Fibroblast of the conjunctiva (primary cell): ENCODE data around the gene SREBF1.
A peak's percentile ranks its signal among the peaks of the same experiment; 100 is the strongest.

ENCODE experiments used
- DNase-seq: peaks from one replicate; pipeline ENCODE4 v3.0.0-alpha.2; 2010; ENCODE audit warnings: low read depth

SREBF1 gene

DNA sequence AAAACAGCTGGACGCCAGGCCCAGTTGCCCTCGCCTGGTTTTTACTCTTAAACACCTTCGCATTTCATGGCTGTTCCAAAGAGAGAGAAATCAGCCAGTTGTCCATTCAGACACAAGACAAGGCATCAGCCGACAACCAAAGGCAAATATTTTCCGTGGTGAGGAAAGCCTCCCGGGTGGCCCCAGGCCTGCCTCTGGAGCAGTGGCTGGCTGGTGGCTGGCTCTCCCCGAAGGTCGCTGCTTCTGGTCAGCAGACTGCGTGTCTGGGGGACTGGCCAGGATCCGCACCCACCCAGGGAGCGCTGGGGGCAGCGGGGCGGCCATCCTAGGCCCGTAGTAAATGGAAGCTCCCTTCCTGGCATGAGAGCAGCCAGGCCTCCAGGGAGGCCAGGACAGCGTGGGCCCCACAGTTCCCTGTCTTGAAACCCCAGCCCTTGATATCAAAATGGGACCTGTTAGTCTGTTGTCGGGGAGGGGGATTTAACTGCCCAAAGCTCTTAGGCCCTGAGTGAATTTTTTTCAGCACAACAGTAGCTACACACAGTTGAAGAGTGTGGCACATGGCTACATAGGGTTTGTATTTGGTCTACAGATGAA is 57.7 kb downstream of the SREBF1 start:
- DNase-seq = no peak

DNA sequence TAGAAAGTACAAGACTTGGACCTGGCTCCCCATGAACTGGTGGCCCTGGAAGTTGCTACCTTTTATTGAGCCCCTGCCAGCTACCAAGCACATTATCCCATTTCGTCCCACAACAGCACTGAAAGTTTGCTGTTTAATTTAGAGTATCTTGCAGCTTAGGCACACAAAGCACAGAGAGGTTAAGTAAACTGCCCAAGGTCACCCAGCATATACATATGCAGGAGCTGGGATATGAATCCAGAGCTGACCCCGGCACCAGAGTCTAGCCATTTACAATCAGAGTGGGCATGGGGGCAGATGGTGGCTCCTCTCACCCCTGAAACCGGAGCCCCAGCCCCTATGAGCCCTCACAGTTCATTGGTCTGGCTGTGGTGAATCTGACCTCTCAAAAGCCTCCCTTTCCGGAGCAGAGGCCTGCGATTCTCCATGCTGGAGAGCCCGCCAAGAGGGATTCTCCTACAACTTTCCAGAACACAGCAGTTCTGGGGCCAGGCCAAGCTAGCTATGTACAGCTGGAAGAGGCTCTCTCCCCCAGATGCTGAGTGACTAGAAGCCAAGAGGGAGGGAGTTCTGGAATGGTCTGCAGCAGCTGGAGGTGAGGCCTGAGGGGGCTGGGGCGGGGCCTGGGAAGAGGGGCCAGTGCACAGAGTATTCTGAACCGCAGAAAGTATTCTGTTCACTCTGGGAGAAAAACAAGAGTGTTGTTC is 58.3 kb downstream of the SREBF1 start:
- DNase-seq = peak; percentile 82

DNA sequence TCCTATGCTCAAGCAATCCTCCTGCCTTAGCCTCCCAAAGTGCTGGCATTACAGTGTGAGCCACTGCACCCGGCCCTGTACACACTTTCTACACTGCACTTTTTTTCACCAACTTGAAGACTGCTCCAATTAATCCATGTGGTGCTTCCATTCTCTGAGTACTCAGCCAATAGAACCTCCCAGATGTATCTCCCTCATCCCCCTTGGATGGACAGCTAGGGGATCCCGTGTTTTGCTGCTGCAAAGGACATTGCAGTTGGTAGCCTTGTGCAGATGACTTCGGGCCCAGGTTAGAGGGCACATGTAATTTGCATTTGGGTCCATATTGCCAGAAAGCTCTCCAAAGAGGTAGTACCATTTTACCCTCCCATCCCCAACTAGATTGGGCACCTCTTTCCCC is 59.9 kb downstream of the SREBF1 start:
- DNase-seq = no peak

DNA sequence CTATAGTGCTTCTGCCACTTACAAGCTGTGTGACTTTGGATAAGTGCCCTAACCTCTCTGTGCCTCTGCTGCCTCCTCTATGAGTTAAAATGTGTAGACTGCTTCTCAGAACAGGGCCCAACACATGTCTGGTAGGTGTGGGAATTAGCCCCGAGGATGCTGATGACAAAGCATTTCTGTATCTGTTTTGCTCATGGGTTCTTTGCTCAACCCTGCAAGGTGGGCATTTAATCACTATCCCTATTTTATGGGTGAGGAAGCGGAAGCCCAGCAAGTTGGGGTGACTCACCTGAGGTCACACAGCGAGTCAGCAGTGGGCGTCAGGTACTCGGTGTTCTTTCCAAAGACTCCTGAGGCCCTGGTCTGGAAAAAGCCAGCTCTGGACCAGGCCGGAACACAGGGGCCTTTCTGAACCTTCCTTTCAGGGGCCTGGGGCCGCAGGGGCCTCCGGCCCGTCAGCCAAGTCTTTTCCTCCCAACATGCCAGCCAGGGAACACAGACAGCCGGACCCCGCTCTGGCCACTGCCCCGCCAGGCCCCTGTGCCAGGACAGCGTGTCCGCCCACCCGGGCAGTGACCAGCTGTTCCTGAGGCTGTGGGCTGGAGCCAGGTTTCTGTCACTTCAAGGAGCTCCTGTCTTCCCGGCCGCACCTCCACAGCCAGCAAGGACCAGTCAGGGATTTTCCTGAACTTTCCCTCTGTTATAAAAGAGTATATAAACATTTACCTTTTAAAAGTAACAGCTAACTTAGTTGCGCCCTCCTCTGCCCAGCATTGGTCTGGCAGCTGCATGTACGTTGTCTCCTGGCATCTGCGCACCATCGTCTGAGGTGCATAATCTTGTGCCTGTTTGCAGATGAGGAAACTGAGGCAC is 62.5 kb downstream of the SREBF1 start:
- no peak for DNase-seq

DNA sequence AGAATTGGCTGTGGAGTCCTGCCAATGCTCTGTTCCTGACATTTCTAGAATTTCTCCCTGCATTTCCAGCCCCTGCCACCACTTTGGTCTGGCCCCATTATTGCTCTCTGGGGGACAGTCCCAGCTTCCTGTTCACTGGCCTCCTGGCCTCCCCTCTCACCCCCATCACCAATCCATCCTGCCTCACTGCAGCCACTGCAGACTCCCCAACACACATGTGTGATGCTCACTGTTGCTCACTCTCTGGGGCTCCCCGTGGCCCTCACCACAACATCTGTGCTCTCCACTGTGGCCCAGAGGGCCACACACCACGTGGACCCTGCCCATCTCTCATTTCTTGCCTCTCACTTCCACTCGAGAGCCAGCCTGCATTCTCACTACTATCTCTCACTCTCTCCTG is 64.6 kb downstream of the SREBF1 start:
- no peak for DNase-seq

DNA sequence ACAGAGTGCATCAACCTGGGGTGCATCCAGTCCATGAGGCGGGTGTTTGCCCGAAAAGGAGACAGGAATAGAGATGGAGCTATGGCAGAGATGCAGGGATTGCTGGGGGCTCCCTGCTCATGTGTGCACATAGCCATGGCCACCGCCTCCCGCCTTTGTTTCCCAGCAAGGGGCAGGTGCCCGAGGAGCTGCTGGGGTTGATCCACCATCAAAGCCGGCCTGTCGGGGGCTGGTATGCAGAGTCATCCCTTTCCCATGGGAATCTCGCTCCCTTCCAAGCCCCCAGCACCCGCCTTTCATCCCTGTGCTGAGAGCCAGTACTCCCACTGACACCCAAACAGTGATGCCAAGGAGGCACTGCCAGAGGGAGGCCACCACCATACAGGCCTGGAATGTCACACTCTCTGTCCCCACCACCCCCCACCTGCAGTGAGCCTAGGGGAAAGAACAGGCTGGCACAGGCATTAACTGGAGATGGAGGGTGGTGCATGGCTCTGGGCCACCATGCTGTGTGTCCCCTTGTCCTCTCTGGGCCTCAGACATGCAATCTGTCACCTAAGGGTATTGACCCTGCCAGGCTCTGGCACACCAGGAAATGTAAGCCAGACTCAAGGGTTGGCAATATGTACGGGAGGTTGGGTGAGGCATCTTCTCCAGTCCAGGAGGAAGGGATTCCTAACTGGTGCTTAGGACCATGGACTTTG is 65.1 kb downstream of the SREBF1 start:
- no peak for DNase-seq

DNA sequence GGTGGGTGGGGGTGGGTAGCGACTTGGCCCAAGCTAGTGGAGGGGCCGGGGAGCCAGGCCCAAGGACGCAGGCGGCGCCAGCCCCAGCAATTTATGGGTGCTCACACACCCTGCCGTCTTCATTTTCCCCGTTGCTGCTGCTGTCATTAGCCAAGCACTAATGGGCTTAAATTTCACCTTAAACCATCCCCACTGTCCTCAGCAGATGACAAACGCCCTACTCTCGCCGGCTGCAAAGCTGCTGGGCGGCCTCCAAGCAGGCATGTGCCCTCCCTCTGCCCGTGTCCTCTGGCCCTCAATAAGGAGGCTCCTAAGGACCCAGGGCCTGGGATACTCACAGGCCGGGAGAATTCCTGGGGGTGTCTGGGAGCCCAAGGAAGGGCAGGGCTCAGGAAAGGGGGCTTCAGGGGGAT is 66.1 kb downstream of the SREBF1 start:
- no peak for DNase-seq

DNA sequence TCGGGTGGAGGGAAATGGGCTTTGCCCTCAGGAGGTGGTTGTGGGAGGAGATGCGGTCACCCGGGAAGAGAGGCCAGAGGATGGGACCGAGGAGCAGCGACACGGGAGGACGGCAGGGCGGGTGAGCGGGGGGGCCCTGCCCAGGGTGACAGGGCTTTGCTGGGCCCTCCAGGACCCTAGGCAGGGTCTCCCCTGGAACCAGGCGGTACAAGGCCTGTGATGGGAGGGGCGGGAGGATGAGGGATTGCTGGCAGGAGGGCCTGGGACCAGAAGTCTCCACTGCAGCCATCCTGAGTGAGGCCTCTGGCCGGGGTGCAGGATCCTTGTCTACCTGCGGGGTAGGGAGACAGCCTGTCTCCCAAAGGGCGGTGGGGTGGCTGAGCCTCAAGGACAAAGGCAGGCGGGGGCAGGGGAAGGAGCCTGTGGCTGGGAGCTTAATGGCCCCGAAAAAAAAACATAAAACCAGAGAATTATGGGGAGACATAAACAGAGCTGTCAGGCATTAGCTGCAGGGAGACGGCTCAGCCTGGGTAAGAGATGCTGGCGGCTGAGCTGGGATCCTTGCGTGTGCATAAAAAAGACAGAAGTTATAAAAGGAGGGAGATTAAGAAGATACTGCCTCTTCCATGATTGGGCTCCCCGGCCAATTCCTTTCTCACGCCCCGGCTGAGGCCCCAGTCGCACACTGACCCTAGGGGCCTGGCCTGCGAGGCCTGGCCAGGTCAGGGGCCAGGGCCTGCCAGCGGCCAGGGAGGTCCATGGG is 66.7 kb downstream of the SREBF1 start:
- DNase-seq = no peak

DNA sequence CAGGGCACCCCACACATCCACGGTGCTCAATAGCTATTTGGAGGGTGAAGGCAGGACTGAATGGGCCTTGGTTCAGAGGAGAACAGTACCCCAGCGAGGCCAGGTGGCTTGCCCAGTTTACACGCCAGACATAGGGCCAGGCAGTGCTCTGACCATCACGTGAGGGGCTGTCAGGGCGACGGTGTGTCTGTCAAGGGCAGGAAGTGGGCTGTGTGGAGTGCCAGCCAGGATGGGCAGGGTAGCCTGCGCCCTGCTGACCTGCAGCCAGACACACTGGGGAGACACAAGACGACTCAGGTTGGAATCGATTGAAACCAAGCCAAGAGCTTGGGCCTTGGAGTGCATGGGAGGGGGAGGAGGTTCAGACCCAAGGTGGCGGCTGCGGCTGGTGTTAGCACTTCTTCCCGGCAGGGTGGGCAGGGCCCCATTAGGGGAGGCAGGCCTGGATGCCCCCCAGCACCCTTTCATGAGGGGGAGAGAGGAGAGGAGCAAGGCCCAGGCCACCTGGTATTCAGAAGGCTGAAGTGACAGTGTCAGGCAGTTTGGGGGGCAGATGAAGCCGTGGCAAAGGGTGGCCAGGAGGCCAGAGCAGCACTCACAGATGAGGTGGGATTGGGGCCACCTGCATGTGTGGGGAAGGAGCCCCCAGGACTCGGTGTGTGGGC is 68.2 kb downstream of the SREBF1 start:
- no peak for DNase-seq

DNA sequence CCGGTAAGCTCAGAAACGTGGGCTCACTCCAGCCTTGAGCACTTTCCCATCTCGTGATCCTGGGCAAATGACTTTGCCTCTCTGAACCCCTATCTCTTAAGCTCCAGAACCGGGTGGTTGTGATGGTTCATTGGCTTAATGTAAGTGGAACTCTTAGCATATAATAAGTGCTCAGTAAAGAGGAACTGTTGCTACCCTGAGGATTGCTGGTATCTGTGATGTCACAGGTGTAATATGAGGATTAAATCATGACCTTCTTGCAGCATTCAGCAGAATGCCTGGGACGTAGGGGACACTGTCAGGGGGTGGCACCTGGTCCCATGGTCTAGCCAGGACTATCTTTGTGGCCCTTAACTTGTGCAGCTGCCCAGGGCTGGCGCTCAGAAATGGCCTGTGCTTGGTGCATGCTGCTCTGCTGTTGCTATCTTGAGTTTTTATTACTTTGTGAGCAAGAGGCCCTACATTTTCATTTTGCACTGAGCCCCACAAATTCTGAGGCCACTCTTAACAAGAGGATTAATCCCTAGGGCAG is 68.8 kb downstream of the SREBF1 start:
- DNase-seq = no peak

DNA sequence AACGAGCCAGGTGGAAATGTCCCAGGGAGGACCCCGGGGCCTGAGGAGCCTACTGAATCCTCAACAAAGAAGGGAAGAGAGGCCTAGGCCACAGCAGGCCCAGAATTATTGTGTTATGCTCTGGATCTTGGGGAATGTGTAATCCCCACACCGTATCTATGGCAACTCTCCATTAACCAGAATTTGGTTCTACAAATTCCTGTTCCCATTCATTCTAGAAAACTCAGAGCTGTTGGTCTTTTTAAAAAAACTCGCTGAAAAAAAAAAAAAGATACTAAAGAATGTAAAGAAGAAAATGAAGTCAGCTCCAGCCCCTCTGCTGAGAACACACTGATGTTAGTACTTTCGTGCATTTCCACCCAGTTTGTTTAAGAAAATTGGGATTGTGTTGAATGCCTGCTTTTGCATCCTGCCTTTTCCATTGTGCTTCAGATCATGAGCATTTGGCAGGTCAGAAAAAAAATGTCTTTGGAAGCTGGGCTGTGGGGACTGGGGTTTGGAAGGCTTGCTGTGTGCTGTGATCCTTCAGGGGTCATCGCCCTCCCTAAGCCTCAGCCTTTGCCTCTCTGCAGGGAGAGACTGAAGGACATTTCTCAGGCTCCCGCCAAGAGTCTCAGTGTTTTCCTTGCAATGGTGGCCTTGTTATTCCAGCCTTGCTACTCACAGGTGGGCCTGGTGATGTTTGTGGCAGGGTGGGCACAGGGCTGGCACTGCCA is 69.5 kb downstream of the SREBF1 start:
- DNase-seq = no peak

DNA sequence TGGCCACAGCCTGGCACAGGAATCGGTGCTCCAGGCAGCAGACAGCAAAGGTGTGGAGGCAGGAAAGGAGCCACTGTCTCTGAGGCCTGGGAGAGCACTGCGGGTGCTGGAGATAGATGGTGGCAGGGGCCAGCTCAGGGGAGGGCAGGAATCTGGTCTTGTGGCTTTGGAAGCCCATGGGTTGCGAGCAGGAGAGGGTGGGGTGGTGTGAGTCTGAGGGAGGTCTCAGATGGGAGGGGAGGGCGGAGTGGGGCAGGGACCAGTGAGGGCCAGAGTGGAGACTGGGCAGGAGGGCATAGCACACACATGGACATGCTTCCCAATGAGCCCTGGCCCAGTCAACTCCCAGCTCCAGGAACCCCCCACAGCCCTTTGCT is 70.1 kb downstream of the SREBF1 start:
- DNase-seq = no peak

DNA sequence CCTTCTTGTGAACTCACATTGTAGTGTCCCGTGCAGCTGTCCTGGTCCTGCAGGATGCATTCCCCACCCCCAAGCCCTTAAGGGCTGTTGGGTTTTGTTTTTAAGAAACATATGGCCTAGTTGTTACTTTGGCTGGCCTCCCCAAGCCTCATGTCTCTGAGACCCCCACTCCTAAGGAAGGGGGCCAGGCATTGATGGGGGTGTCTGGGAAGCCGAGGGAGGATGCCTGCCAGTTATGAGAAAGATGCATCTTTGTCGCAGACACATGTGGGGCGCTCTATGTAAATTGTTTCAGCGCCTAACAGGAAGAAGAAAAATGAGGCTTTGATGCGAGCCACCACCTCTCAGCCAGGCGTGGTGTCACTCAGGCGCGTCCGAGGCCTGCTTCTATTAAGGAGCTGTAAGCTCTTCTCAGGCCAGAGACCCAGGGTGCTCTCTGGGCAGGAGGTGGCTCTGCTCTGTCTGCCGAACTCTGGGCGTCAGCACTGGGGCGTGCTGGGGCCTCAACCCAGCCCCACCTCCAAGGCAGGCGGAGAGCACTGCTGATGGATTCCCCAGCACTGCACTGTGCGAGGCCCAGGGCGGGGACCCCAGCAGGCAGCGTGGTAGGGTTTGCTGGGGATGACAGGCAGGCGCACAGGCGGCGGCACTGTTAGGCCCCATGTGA is 70.6 kb downstream of the SREBF1 start:
- DNase-seq = no peak

DNA sequence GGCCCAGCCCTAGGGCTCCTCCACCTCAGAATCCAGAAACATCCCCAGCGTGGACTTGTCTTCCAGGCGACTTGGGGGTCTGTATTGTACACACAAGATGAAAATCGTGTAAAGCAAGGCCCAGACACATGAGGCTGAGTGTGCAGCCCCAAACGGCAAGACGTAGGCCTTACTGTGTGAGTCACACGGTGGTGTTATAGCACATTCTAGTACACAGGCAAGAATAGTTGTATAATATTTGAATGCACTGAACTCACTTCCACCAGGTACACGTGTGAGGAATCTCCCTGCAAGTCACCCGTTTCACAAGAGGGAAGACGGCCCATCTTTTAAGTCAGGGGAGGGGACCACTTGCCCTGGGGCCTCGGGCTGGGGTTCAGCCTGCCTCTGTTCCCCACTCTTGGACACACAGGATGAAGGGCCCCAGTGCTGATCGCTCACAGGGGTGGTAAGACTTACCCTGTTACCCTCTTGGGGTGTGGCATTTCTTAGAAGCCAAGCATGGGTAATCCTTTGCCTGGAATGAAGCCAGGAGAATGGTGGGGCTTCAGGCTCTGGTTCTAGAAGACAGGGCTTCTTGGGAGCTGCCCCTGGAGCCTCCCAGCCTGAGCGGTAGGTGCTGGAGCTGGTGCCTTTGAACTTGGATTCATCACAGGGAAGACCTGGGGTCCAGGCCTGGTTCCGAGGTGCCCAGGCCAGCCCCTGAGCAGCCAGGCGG is 71.3 kb downstream of the SREBF1 start:
- DNase-seq = no peak

DNA sequence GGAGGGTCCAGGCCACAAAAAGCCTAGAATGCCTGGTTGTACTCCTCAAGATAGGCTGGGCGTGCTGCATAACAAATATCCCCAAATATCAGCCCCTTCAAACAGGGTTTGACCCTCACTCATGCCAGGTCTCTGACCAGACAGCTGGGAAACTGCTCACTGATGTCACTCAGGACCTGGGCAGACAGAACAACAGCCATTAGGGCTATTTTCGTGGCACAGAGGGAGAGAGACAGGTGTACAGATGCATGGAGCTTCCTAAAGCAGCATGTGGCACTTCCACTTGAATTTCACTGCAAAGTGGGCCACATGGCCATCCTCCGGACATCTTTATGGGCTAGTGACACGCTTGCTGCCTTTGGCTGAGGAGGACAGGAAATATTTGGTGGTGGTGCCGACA is 73.1 kb downstream of the SREBF1 start:
- DNase-seq = no peak

DNA sequence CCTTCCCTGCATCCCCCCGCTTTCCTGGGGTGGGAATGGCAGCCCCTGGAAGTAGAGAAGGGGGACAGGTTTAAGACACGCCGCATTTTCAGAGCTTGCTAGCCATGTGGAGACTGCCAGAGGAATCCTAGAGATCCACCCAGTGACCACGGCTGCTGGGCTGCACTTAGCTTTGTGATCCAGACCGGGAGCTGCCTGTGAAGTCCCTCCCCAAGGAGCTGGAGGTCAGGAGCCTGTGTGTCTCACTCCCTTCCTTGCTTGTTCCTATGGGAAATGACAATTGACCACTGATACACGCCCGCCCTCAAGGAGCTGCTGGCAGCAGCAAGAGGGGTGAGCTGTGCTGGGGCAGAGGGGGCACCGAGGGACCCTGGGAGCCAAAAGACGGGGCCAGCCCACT is 73.7 kb downstream of the SREBF1 start:
- DNase-seq = no peak

DNA sequence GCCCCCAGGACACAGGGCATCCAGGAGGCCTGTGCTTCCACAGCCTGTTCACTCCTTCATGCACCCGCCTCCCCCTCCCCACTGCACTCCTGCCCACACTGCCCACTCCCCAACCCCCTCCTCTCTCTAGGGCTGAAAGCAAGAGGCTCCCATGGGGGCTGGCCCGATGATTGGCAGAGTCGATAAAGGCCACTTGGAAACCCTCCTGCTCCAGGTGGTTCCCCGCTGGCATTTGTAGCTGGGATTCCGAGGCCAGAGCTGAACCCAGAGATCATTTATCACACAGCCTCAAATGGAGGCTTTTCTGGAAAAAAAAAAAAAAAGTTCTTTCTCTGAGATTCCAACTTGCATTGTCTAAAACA is 74.1 kb downstream of the SREBF1 start:
- DNase-seq = no peak
